NOMO-1 treated with DMSO at 0.1 percent for 48 hours (cell line): ENCODE results near the gene RAB3A.

Experiments
- DNase-seq: peaks from one replicate; lab custom pipeline; 2025; ENCODE audit not compliant: unreplicated experiment; lab: John Stamatoyannopoulos, UW

RAB3A gene

GRCh38 chr19:18202397-18202777 lies 1.5 kb downstream of the RAB3A start:
- no peak for DNase-seq

- DNase-seq = no peak
Measured at GRCh38 chr19:18198374-18198773, 5.5 kb downstream of the RAB3A start.

- no peak for DNase-seq
Measured at GRCh38 chr19:18197941-18198340, 5.9 kb downstream of the RAB3A start.

- no peak for DNase-seq
Measured at GRCh38 chr19:18197306-18197705, 6.5 kb downstream of the RAB3A start.

GRCh38 chr19:18196511-18196845 lies 7.4 kb downstream of the RAB3A start:
- no peak for DNase-seq

- DNase-seq = peak; percentile 44
Measured at GRCh38 chr19:18194554-18195238, 9.1 kb downstream of the RAB3A start.

GRCh38 chr19:18194181-18194530 lies 9.7 kb downstream of the RAB3A start:
- no peak for DNase-seq

GRCh38 chr19:18193388-18194180 lies 10.3 kb downstream of the RAB3A start:
- DNase-seq = no peak

- DNase-seq = peak; percentile 100
Measured at GRCh38 chr19:18192673-18193387, 11.0 kb downstream of the RAB3A start, which contains the start of gene MPV17L2. Gene MPV17L2, plus strand, starts transcription at chr19:18193218. Its CDS starts 64 bp downstream, at chr19:18193282.

GRCh38 chr19:18191640-18192062 lies 12.2 kb downstream of the RAB3A start:
- DNase-seq = no peak

GRCh38 chr19:18190278-18190677 lies 13.6 kb downstream of the RAB3A start:
- DNase-seq = no peak

GRCh38 chr19:18185538-18185937 lies 18.3 kb downstream of the RAB3A start:
- no peak for DNase-seq

GRCh38 chr19:18183529-18183928 lies 20.3 kb downstream of the RAB3A start:
- no peak for DNase-seq

- no peak for DNase-seq
Measured at GRCh38 chr19:18179957-18180356, 23.9 kb downstream of the RAB3A start.

- DNase-seq = no peak
Measured at GRCh38 chr19:18176367-18177310, 27.2 kb downstream of the RAB3A start.

- DNase-seq = no peak
Measured at GRCh38 chr19:18174983-18175382, 28.9 kb downstream of the RAB3A start.

- DNase-seq = peak; percentile 66
Measured at GRCh38 chr19:18173572-18174288, 30.1 kb downstream of the RAB3A start, which contains the start of gene IFI30. Gene IFI30, plus strand, starts transcription at chr19:18173813. Its CDS starts 29 bp downstream, at chr19:18173842.

- DNase-seq = peak; percentile 61
Measured at GRCh38 chr19:18173054-18173571, 30.7 kb downstream of the RAB3A start.

GRCh38 chr19:18172331-18173053 lies 31.4 kb downstream of the RAB3A start:
- no peak for DNase-seq
